AG09319 (cell line): ENCODE results near the gene MED4.

Experiments
- DNase-seq: peaks from one replicate; pipeline ENCODE4 v3.0.0-alpha.2; 2010; ENCODE audit warnings: low read depth; ENCODE audit errors: extremely low read depth
- CTCF ChIP-seq: IDR thresholded peaks from 2 replicates; pipeline ENCODE4 v1.5.1; 2011; ENCODE audit warnings: low read depth, mild to moderate bottlenecking, inconsistent platforms, low read length, moderate library complexity

MED4 gene

DNA sequence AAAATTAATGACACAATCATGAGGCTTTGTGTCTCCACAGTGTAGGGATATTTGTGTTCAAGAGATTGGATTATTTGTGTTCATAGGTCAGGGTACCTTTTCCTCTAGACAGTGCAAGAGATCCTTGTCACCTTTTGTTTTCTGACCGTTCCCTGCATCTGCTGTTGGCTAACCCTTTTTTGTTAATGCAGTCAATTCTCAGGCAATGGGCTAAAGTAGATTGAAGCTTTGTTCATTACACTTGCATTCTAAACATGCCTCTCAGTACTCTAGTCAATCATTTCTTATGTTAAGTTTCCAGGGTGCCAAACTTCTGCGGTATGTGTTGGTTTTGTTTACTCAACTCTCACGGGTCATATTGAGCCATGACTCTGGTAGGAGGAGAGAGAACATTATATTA, 1.8 kb upstream of the MED4 start:
- DNase-seq: no peak
- TF ChIP-seq CTCF: no peak

GRCh38 chr13:48094404-48094780, 512 bp downstream of the MED4 start:
- no peak for TF ChIP-seq CTCF
- DNase-seq: no peak

- no peak for DNase-seq
- TF ChIP-seq CTCF: no peak
These were observed 1.3 kb downstream of the MED4 start for GRCh38 chr13:48093588-48093987.

- TF ChIP-seq CTCF: no peak
- DNase-seq: no peak
These were observed 8.6 kb downstream of the MED4 start for GRCh38 chr13:48086272-48086671.

DNA sequence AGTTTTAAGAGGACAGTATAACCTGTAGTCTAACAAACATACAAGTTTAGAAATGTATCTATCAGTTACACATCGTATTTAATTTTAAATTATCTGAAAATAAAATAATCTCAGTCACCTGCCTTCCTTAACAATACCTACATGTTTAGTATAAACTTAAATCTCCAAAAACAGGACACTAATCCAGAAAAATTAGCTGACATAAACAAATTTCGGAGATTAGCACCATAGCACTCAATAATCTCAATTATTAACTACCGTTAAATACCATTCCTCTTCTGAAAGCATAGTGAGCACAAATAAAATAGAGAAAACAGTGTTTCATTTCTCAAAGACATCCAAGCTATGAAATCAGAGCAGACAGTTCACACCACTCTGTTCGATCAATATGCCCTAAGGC, 13.2 kb downstream of the MED4 start:
- TF ChIP-seq CTCF: no peak
- no peak for DNase-seq

- no peak for DNase-seq
These were observed 16.6 kb downstream of the MED4 start for GRCh38 chr13:48078251-48078656.

GRCh38 chr13:48074006-48074405, 20.9 kb downstream of the MED4 start:
- no peak for DNase-seq
- no peak for TF ChIP-seq CTCF

More at GRCh38 chr13:48078251-48078656, 16.6 kb downstream of the MED4 start:
- TF ChIP-seq CTCF: no peak
